Activated CD8-positive, alpha-beta memory T cell treated with anti-CD3 and anti-CD28 coated beads for 48 hours (primary cell): ENCODE data around the gene ESPL1.
A peak's percentile ranks its signal among the peaks of the same experiment; 100 is the strongest.
"Not testable (repeated sequence)": the region's sequence is repeated elsewhere in the genome, so short reads cannot be mapped to it uniquely, and the experiment has no call there.

ENCODE experiments used
- DNase-seq, 3 experiments: peaks; one replicate each; pipeline ENCODE4 v3.0.0-alpha.2; 2020; ENCODE audit warnings: low read depth in 2 of 3, low spot score in 2 of 3

Gene ESPL1

GRCh38 chr12:53297106-53297505 lies 29.0 kb downstream of the ESPL1 start:
- not testable (repeated sequence) for DNase-seq

DNA sequence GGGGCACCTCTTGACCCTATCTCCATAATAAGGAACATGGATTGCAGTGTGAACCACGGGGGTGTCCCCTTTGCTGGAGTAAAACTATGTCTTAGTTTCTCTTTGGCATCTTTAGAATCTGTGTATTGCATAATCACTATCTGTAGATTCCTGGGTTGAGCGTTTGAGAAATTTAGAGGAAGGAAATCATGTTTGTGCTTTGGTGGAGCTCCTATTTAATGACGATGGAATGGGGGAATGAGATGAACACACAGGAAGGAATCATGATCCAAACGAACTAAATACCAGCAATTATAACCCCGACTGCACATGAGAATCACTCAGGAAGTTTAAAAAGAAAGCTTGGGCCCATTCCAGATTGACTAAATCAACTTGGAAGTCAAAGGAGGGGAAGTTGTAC lies 30.1 kb downstream of the ESPL1 start:
- DNase-seq, result no peak

- peak in 1 of 3 experiments; percentile 14 for DNase-seq
These were observed 31.0 kb downstream of the ESPL1 start for GRCh38 chr12:53299101-53299453.

DNA sequence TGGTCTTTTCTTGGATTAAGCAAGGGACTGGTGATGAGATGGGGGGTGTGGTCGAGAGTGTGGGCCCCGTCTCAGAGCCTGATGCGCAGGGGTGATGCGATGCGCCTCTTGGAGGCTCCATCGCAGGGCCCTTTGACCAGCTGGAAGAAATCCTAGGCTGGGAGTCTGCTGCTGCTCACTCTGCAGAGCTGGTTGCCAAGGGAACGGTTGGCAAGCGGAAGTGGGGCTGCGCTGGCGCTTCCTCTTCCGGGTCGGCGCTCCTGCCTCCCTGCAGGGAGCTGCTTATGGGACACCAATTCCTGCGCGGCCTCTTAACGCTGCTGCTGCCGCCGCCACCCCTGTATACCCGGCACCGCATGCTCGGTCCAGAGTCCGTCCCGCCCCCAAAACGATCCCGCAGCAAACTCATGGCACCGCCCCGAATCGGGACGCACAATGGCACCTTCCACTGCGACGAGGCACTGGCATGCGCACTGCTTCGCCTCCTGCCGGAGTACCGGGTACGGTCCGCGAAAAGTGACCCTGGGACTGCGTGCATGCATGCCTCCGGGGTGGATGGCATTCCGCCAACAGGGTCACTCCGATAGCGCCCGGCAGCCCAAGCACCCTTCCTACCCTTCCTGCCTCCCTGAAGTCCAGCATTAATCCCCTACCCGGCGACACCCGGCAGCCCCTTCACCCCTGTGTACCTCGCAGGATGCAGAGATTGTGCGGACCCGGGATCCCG lies 31.5 kb downstream of the ESPL1 start, which contains the start of gene MYG1:
MYG1 (plus strand) TSS at position 242 of the 727 bp plus-strand sequence; CDS start at position 285, 43 bp downstream.
- peak; percentile 58 to 64 (median 63) for DNase-seq

- DNase-seq, result no peak
These were observed 32.1 kb downstream of the ESPL1 start for GRCh38 chr12:53300187-53300586.

DNA sequence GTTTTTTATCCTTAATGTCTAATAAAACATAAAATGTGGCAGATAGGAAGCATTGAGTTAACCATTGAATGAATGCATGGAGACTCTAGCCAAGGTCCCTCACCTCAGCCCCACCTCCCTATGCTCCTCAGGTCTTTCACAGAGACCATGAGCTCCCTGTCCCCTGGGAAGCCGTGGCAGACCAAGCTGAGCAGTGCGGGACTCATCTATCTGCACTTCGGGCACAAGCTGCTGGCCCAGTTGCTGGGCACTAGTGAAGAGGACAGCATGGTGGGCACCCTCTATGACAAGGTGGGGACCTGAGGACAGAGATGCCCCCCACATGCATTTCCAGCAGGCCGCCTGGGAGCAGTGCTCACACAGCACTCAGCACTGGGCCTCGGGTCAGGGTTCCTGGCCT lies 34.8 kb downstream of the ESPL1 start:
- DNase-seq, result no peak

GRCh38 chr12:53306826-53307225 lies 38.7 kb downstream of the ESPL1 start:
- no peak for DNase-seq

- no peak for DNase-seq
These were observed 40.2 kb downstream of the ESPL1 start for GRCh38 chr12:53308276-53308675.

- no peak for DNase-seq
These were observed 45.9 kb downstream of the ESPL1 start for GRCh38 chr12:53313996-53314395.

- DNase-seq, result no peak
These were observed 52.5 kb downstream of the ESPL1 start for GRCh38 chr12:53320352-53321195.

- peak in 1 of 3 experiments; percentile 49 for DNase-seq
These were observed 56.1 kb downstream of the ESPL1 start for GRCh38 chr12:53324113-53324778.

GRCh38 chr12:53324779-53325510 lies 56.8 kb downstream of the ESPL1 start:
- DNase-seq, result peak; percentile 40 to 83 (median 68)

DNA sequence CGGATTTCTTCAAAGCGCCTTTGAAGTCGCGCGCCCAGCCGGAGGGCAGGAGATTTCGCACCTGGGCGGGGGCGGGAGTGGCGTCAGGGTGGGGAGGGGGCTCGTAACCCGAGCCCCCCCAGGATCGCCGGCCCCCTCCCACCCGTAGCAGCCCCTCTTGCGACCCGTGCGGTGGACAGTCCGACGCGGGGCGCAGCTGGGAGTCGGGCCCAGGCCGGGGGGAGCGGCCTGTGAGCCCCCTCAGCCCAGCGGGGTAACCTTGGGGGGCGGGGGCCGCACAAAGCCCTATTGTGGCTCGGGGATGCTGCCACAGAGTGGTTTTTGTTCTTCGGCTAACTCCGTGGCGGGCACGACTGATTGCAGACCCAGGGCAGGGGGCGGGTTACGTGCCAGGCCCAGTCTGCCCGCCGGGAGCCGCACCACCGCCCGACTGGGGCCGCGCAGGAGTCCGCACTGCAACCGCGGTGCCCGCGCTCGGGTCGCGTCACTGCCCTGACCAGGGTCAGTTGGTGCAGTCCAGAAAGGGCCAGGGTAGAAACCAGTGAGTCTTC lies 57.5 kb downstream of the ESPL1 start:
- no peak for DNase-seq

- no peak for DNase-seq
These were observed 58.5 kb downstream of the ESPL1 start for GRCh38 chr12:53326460-53327185.

DNA sequence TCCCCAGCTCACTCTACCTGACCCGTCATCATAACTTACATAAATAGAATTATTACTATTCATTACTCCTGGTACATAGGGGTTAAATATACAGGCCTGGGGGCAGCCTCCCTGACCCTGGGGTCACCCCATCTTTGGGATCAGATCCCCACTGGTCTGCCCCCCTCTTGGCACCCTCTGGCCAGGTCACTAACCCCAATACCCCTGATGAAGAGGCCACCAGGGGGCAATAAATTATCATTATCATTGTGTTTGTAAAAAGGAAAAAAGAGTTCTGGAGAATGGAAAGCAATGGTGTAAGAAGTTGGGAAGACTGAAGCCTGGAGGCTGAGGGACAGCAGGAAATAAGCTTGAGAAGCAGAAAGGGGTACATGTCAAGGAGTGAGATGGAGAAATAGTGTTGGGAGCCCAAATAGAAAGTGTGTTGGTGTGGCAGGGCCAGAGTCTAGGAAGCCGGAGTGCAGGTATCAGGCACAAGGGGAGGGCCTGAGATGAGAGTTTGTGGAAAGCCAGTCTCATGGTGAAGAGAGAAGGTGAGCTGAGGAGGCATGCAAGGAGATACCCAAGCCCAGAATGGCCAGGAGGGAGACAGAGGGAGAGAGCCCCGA lies 59.4 kb downstream of the ESPL1 start:
- DNase-seq, result no peak

DNA sequence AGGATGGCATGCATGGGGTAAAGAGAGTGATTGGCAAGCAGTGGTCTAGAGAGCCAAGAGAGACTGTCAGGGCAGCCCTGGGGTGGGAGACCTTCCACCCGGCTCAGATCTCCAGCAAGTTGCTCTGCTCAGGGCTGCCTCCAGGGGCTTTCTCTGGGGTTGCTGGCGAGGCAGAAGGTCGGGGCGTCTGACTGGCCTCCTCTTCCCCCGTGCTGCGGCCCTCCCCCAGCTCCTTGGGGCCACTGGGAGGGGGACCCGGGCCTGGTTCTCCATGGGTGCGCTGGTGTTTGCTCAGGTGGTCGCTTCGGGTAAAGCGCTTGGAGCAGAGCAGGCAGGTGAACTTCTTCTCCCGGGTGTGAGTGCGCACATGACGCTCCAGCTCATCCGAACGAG lies 59.9 kb downstream of the ESPL1 start:
- DNase-seq, result no peak

DNA sequence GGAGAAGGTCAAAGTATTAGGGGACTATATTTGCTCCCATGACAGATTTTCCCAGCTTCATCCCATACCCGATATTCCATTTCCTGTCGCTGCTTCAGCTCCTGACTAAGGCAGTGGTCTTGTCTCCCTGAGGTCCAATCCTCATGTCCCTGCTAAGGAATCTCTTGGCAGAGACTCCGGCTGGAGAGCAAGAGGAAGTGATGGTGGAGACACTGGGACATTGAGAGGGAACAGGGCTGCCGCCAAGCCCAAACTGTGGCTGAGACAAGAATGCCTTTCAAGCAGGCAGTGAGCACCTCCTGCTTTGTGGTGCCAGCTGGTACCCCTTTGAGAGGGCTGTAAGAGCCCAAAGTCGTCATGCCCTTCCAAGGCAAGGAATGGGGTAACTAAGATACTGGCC lies 62.6 kb downstream of the ESPL1 start:
- DNase-seq, result no peak

GRCh38 chr12:53332339-53332738 lies 64.2 kb downstream of the ESPL1 start:
- DNase-seq, result not testable (repeated sequence)

- DNase-seq, result no peak
These were observed 64.6 kb downstream of the ESPL1 start for GRCh38 chr12:53332744-53333143.

DNA sequence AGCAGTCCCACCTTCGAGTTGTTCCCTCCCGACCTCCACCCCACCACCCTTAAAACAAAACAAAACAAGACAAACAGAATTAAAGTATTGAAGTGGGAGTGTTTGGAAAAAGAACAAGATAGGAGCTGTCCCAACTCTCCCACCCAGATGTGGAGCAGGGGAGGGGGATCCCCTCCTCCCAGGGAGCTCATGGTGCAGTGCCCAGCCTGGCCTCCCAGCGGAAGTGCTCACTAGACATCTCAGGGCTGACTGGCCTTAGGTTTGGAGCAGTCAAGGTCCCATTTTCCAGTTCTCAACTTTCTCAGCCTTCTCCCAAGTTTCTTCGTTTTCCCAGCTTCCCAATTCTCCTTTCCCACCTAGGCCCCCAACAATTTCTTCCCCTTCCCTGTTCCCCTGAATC lies 65.2 kb downstream of the ESPL1 start:
- no peak for DNase-seq
